A549 (cell line): Measurements from ENCODE around the gene PIK3CA.

Source experiments
- BCL3 ChIP-seq: fragments of >200 bp; sonication (Bioruptor Twin); formaldehyde crosslinking; IDR thresholded peaks from 3 replicates; pipeline ENCODE4 v1.6.1; 2016
- EP300 ChIP-seq, 2 experiments: fragments of >200 bp; sonication (Bioruptor Twin); formaldehyde crosslinking; IDR thresholded peaks; 2 replicates in 1 of 2; 3 replicates in 1 of 2; pipeline ENCODE4 v1.6.1; 2016 to 2017
- MAX ChIP-seq: IDR thresholded peaks from 2 replicates; pipeline ENCODE4 v1.6.1; 2012
- MAZ ChIP-seq: fragments of 150-350 bp; IDR thresholded peaks from 2 replicates; pipeline ENCODE4 v1.6.1; 2014; ENCODE audit warnings: antibody characterized with exemption, low read depth, low read length, borderline replicate concordance
- POLR2A ChIP-seq: IDR thresholded peaks from 2 replicates; pipeline ENCODE4 v1.6.1; 2012; ENCODE audit warnings: mild to moderate bottlenecking, low read length
- RFX5 ChIP-seq: fragments of 450-650 bp; IDR thresholded peaks from 2 replicates; pipeline ENCODE4 v1.7.1; 2014; ENCODE audit warnings: antibody characterized with exemption, mild to moderate bottlenecking, moderate library complexity
- TF ChIP-seq, protein P1 (sequence below): fragments of >200 bp; sonication (Bioruptor Twin); formaldehyde crosslinking; IDR thresholded peaks from 3 replicates; pipeline ENCODE4 v1.5.1; 2016

GRCh38 chr3:179149951-179150350 lies 1.8 kb downstream of the PIK3CA start:
- TF ChIP-seq RFX5 (no peak), POLR2A (no peak), EP300 (IDR thresholded peaks at IDR 0.05) (no peak), MAZ (no peak), MAX (no peak), BCL3 (no peak)
- TF ChIP-seq, protein P1, sequence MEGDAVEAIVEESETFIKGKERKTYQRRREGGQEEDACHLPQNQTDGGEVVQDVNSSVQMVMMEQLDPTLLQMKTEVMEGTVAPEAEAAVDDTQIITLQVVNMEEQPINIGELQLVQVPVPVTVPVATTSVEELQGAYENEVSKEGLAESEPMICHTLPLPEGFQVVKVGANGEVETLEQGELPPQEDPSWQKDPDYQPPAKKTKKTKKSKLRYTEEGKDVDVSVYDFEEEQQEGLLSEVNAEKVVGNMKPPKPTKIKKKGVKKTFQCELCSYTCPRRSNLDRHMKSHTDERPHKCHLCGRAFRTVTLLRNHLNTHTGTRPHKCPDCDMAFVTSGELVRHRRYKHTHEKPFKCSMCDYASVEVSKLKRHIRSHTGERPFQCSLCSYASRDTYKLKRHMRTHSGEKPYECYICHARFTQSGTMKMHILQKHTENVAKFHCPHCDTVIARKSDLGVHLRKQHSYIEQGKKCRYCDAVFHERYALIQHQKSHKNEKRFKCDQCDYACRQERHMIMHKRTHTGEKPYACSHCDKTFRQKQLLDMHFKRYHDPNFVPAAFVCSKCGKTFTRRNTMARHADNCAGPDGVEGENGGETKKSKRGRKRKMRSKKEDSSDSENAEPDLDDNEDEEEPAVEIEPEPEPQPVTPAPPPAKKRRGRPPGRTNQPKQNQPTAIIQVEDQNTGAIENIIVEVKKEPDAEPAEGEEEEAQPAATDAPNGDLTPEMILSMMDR = no peak
